Measurements from ENCODE around the gene MRFAP1. TPM values are rescaled to one million over a fixed set of nuclear protein-coding genes. Genes with fewer than 3 reads are reported as not detected.

Gene MRFAP1
- total and polyA plus RNA-seq, 2 donors (not counting 1 experiment from before 2014, with no cell fraction given), result 99.1 to 261 TPM

- H3K9me3 ChIP-seq (ENCODE audit: control insufficient read depth, insufficient read depth, low read depth, low read length), result no peaks in the 10 kb centered on the region
- H3K4me1 ChIP-seq (ENCODE audit: control insufficient read depth, extremely low read depth, insufficient read depth, low read length), result no peaks in the 10 kb centered on the region
- no peak for DNase-seq (ENCODE audit: low read depth in 2 of 2)
- H3K27me3 ChIP-seq (ENCODE audit: control insufficient read depth, insufficient read depth, low read length), result no peaks in the 10 kb centered on the region
- no peak overlapping the region for H3K4me3 ChIP-seq (replicated peaks in 1 of 4; ENCODE audit: control extremely low read depth in 1 of 4, insufficient read depth in 1 of 4, low read depth in 3 of 4, low read length in 4 of 4)
- H3K9ac ChIP-seq (ENCODE audit: insufficient read depth, low read length), result no peak overlapping the region
- H3K79me2 ChIP-seq (ENCODE audit: control insufficient read depth, insufficient read depth, low read length), result no peaks in the 10 kb centered on the region
- H3K27ac ChIP-seq (ENCODE audit: insufficient read depth, low read length), result no peak overlapping the region
- H2AFZ ChIP-seq (ENCODE audit: low read length), result no peak overlapping the region
- peaks cover 7% of the 10 kb centered on the region for H3K36me3 ChIP-seq (ENCODE audit: control insufficient read depth, insufficient read depth, low read length)
- TF ChIP-seq EZH2 (IDR thresholded peaks at IDR 0.05; ENCODE audit: low read length, missing control alignments), result no peak
- no peak for TF ChIP-seq CTCF (conservative IDR thresholded peaks at IDR 0.05 in 1 of 2, IDR thresholded peaks at IDR 0.05 in 1 of 2; ENCODE audit: low read depth in 1 of 2, low read length in 2 of 2)
- no peaks in the 10 kb centered on the region for H4K20me1 ChIP-seq (ENCODE audit: control insufficient read depth, extremely low read depth, insufficient read depth, low read length)
- no peak overlapping the region for H3K4me2 ChIP-seq (ENCODE audit: extremely low read depth, insufficient read depth, low read length)
These were observed 41.8 kb upstream of the MRFAP1 start for GRCh38 chr4:6598641-6599040.

- no peak overlapping the region for H3K4me3 ChIP-seq (replicated peaks in 1 of 4; ENCODE audit: control extremely low read depth in 1 of 4, insufficient read depth in 1 of 4, low read depth in 3 of 4, low read length in 4 of 4)
- H3K79me2 ChIP-seq (ENCODE audit: control insufficient read depth, insufficient read depth, low read length), result no peaks in the 10 kb centered on the region
- DNase-seq (ENCODE audit: low read depth in 2 of 2), result no peak
- no peak overlapping the region for H3K4me2 ChIP-seq (ENCODE audit: extremely low read depth, insufficient read depth, low read length)
- no peak overlapping the region for H3K27ac ChIP-seq (ENCODE audit: insufficient read depth, low read length)
- H3K4me1 ChIP-seq (ENCODE audit: control insufficient read depth, extremely low read depth, insufficient read depth, low read length), result no peaks in the 10 kb centered on the region
- no peaks in the 10 kb centered on the region for H4K20me1 ChIP-seq (ENCODE audit: control insufficient read depth, extremely low read depth, insufficient read depth, low read length)
- H3K36me3 ChIP-seq (ENCODE audit: control insufficient read depth, insufficient read depth, low read length), result peaks cover 3% of the 10 kb centered on the region
- H2AFZ ChIP-seq (ENCODE audit: low read length), result no peak overlapping the region
- TF ChIP-seq CTCF (conservative IDR thresholded peaks at IDR 0.05 in 1 of 2, IDR thresholded peaks at IDR 0.05 in 1 of 2; ENCODE audit: low read depth in 1 of 2, low read length in 2 of 2) (no peak), EZH2 (IDR thresholded peaks at IDR 0.05; ENCODE audit: low read length, missing control alignments) (no peak)
- no peak overlapping the region for H3K9ac ChIP-seq (ENCODE audit: insufficient read depth, low read length)
- H3K27me3 ChIP-seq (ENCODE audit: control insufficient read depth, insufficient read depth, low read length), result no peaks in the 10 kb centered on the region
- H3K9me3 ChIP-seq (ENCODE audit: control insufficient read depth, insufficient read depth, low read depth, low read length), result peaks cover 3% of the 10 kb centered on the region
These were observed 38.7 kb upstream of the MRFAP1 start for GRCh38 chr4:6601661-6602250.

DNA sequence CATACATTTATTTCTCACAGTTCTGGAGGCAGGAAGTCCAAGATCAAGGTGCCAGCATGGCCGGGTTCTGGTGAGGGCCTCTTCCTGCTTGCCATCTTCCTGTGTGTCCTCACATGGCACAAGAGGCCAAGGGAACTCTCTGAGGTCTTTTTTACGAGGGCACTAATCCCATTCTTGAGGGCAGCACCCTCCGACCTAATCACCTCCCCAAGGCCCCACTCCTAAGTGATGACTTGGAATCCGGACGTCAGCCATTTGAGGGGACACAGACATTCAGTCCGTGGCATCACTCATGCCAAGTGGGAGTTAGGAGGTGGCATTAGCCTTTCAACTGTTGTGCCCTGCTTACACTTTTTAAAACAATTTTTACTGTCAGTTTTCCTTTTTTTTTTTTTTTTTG, 38.2 kb upstream of the MRFAP1 start:
- H3K27me3 ChIP-seq (ENCODE audit: control insufficient read depth, insufficient read depth, low read length), result no peaks in the 10 kb centered on the region
- no peaks in the 10 kb centered on the region for H3K79me2 ChIP-seq (ENCODE audit: control insufficient read depth, insufficient read depth, low read length)
- H3K9ac ChIP-seq (ENCODE audit: insufficient read depth, low read length), result no peak overlapping the region
- H3K4me3 ChIP-seq (replicated peaks in 1 of 4; ENCODE audit: control extremely low read depth in 1 of 4, insufficient read depth in 1 of 4, low read depth in 3 of 4, low read length in 4 of 4), result no peak overlapping the region
- H3K36me3 ChIP-seq (ENCODE audit: control insufficient read depth, insufficient read depth, low read length), result peaks cover 3% of the 10 kb centered on the region
- no peaks in the 10 kb centered on the region for H4K20me1 ChIP-seq (ENCODE audit: control insufficient read depth, extremely low read depth, insufficient read depth, low read length)
- no peak for TF ChIP-seq EZH2 (IDR thresholded peaks at IDR 0.05; ENCODE audit: low read length, missing control alignments)
- TF ChIP-seq CTCF (conservative IDR thresholded peaks at IDR 0.05 in 1 of 2, IDR thresholded peaks at IDR 0.05 in 1 of 2; ENCODE audit: low read depth in 1 of 2, low read length in 2 of 2), result no peak
- H3K4me1 ChIP-seq (ENCODE audit: control insufficient read depth, extremely low read depth, insufficient read depth, low read length), result no peaks in the 10 kb centered on the region
- no peak overlapping the region for H2AFZ ChIP-seq (ENCODE audit: low read length)
- H3K9me3 ChIP-seq (ENCODE audit: control insufficient read depth, insufficient read depth, low read depth, low read length), result peaks cover 3% of the 10 kb centered on the region
- no peak overlapping the region for H3K27ac ChIP-seq (ENCODE audit: insufficient read depth, low read length)
- DNase-seq (ENCODE audit: low read depth in 2 of 2), result no peak
- no peak overlapping the region for H3K4me2 ChIP-seq (ENCODE audit: extremely low read depth, insufficient read depth, low read length)
